ENCODE results near the gene KRT6A.
A peak's percentile ranks its signal among the peaks of the same experiment; 100 is the strongest.

DNA sequence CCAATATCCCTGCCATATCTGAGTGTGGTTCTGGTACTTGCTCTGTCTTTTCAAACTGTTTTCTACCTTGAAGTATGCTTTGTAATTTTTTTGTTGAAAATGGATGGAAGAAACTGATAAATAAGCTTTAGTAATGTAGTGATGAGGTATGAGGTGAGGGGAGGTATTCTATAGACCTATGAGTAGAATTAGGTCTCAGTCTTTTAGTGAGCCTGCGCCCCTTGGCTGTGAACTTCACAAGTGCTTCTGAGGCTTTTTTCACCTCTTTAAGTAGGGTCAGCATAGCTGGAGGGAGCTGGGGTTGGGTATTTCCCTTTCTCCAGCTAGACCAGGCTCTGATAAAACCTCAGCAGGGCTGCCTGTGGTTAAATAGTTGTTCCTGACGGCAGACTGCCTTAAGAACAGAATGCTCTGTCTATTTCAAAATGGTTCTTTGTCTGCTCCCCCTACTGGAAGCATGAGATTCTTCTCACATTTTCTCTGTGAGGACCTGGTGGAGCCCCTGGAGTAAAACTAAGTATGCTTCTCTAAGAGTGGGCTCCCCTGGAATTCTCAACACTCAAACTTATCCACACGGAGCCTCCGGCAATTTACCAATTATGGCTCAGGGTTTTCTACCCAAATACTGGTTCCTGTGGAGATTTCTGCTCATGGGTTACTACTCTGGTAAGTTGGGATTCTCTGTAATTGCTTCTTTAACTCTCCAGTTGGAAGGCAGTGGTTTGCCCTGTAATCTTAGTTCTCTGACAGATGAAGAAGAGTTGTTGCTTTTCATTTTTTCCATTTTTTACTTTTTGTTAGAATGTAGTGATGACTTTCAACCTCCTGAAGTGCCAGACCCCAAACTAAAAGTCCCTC is 14.0 kb upstream of the KRT6A start:
- TF ChIP-seq CTCF (conservative IDR thresholded peaks at IDR 0.05; ENCODE audit: low read depth, low read length) (peak; percentile 67), EZH2 (IDR thresholded peaks at IDR 0.05; ENCODE audit: borderline replicate concordance, low read depth, low read length, poor library complexity, severe bottlenecking) (no peak)

Data from A673 (cell line).